DND-41 (cell line): ENCODE results near the gene BICRAL.
A peak's percentile ranks its signal among the peaks of the same experiment; 100 is the strongest.
"Not testable (repeated sequence)": the region's sequence is repeated elsewhere in the genome, so short reads cannot be mapped to it uniquely, and the experiment has no call there.

Source experiments
- ATAC-seq: fragments of 200-7000 bp; cut with Tn5 transposase; 3 replicates; pipeline ENCODE4 v1.9.1; 2021; ENCODE audit warnings: low read depth; ENCODE audit not compliant: insufficient read depth
- DNase-seq: peaks from one replicate; pipeline ENCODE4 v3.0.0-alpha.2; 2020
- H2AFZ ChIP-seq: 2 replicates; pipeline ENCODE4 v1.6.0; 2012; ENCODE audit warnings: low read depth, low read length
- H3K27ac ChIP-seq: 2 replicates; pipeline ENCODE4 v1.5.1; 2012; ENCODE audit warnings: low read length, inconsistent platforms
- H3K27me3 ChIP-seq: fragments of 200-600 bp; sonication (generic); 2 replicates; pipeline ENCODE4 v1.6.0; 2012; ENCODE audit warnings: low read length, mild to moderate bottlenecking, inconsistent platforms; ENCODE audit not compliant: insufficient read depth, poor library complexity
- H3K36me3 ChIP-seq: 2 replicates; pipeline ENCODE4 v1.5.1; 2012; ENCODE audit warnings: low read length, inconsistent platforms; ENCODE audit not compliant: insufficient read depth
- H3K4me1 ChIP-seq: 2 replicates; pipeline ENCODE4 v1.5.1; 2012; ENCODE audit warnings: mild to moderate bottlenecking, low read length; ENCODE audit not compliant: insufficient read depth
- H3K4me2 ChIP-seq: 2 replicates; pipeline ENCODE4 v1.6.0; 2012; ENCODE audit warnings: mild to moderate bottlenecking, moderate library complexity, low read length, inconsistent platforms; ENCODE audit not compliant: insufficient read depth
- H3K4me3 ChIP-seq, 2 experiments: fragments of 200-600 bp in 1 of 2; shearing (Covaris generic) in 1 of 2; 2 replicates each; pipeline ENCODE4 v1.5.1; 2012 to 2016; ENCODE audit warnings: inconsistent platforms in 2 of 2, low read length in 2 of 2, mild to moderate bottlenecking in 2 of 2, low read depth in 1 of 2, moderate library complexity in 1 of 2
- H3K79me2 ChIP-seq: 2 replicates; pipeline ENCODE4 v1.6.0; 2012; ENCODE audit warnings: low read length, inconsistent platforms; ENCODE audit not compliant: insufficient read depth
- H3K9ac ChIP-seq: 2 replicates; pipeline ENCODE4 v1.6.0; 2012; ENCODE audit warnings: low read depth, mild to moderate bottlenecking, inconsistent platforms, low read length, moderate library complexity
- H3K9me3 ChIP-seq: 2 replicates; pipeline ENCODE4 v1.5.1; 2012; ENCODE audit warnings: low read length, moderate library complexity, mild to moderate bottlenecking, inconsistent platforms; ENCODE audit not compliant: insufficient read depth, severe bottlenecking
- H4K20me1 ChIP-seq: 2 replicates; pipeline ENCODE4 v1.6.0; 2012; ENCODE audit warnings: low read length; ENCODE audit not compliant: insufficient read depth
- EZH2 ChIP-seq: IDR thresholded peaks from 3 replicates; pipeline ENCODE4 v1.6.1; 2012; ENCODE audit warnings: borderline replicate concordance, low read depth, mild to moderate bottlenecking, moderate library complexity, low read length, inconsistent platforms; ENCODE audit not compliant: severe bottlenecking
- TF ChIP-seq, protein P1 (sequence below): IDR thresholded peaks from 2 replicates; pipeline ENCODE4 v1.5.1; 2012; ENCODE audit warnings: borderline replicate concordance, low read length, moderate library complexity, mild to moderate bottlenecking; ENCODE audit not compliant: poor library complexity, severe bottlenecking; ENCODE audit errors: extremely low read depth

BICRAL gene

DNA sequence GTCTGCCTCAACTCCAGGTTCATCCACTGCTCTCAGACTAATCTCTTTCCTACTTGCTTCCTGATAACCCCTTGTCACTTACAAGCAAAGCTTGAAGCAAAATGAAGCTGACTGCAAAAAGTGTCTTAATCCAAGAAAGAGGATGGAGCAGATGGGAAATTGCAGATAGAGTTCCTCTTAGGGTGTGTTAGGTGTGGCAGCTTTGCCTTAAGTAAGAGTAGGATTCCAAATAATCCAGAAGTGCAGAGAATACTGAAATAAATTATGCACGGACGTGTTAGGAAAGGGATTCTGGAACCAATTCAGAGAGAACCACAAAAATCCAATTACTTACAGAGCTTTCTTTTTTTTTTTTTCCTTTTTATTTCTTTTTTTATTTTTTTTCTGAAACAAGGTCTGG, 91.5 kb downstream of the BICRAL start:
- Histone ChIP-seq H3K79me2 (no peaks in the 10 kb centered on the region), H3K9ac (no peak overlapping the region), H3K4me2 (no peak overlapping the region), H3K4me3 (no peak overlapping the region), H3K27ac (no peak overlapping the region), H3K9me3 (no peaks in the 10 kb centered on the region), H3K36me3 (0 out of 2 replicates have a peak, but pooled peaks cover 3% of the 10 kb centered on the region), H2AFZ (peak overlapping the region; percentile 31), H3K4me1 (no peaks in the 10 kb centered on the region), H3K27me3 (no peaks in the 10 kb centered on the region), H4K20me1 (no peaks in the 10 kb centered on the region)
- TF ChIP-seq, protein P1, sequence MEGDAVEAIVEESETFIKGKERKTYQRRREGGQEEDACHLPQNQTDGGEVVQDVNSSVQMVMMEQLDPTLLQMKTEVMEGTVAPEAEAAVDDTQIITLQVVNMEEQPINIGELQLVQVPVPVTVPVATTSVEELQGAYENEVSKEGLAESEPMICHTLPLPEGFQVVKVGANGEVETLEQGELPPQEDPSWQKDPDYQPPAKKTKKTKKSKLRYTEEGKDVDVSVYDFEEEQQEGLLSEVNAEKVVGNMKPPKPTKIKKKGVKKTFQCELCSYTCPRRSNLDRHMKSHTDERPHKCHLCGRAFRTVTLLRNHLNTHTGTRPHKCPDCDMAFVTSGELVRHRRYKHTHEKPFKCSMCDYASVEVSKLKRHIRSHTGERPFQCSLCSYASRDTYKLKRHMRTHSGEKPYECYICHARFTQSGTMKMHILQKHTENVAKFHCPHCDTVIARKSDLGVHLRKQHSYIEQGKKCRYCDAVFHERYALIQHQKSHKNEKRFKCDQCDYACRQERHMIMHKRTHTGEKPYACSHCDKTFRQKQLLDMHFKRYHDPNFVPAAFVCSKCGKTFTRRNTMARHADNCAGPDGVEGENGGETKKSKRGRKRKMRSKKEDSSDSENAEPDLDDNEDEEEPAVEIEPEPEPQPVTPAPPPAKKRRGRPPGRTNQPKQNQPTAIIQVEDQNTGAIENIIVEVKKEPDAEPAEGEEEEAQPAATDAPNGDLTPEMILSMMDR: no peak
- no peak for TF ChIP-seq EZH2
- DNase-seq (no peak), ATAC-seq (no peak)

DNA sequence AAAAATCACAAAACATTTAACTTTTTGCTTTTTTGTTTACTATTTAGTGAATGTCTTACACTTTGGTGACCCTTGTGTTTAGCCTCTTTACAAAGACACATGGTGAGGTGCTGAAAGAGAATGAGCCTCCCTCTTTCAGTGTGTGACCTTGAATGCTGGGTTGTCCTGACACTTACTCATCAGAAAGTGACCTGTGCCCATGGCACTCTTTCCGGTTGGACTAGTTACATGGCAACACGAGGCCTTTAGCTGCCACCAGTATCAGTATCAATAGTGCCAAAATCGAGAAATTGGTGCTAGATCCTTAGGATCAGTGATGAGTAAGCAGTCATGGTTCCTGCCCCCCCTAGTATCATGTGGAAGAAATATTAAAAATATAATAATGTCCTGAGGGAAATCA, 95.8 kb downstream of the BICRAL start:
- no peaks in the 10 kb centered on the region for H3K27me3 ChIP-seq
- no peak overlapping the region for H3K9ac ChIP-seq
- H3K27ac ChIP-seq: no peak overlapping the region
- no peak for TF ChIP-seq EZH2
- TF ChIP-seq, protein P1: no peak
- H3K4me2 ChIP-seq: no peak overlapping the region
- ATAC-seq (no peak), DNase-seq (no peak)
- peaks cover 27% of the 10 kb centered on the region for H3K4me1 ChIP-seq
- H3K79me2 ChIP-seq: peaks cover 34% of the 10 kb centered on the region
- H4K20me1 ChIP-seq: peaks cover under 1% of the 10 kb centered on the region; the same call in 1 of the 2 replicates
- H2AFZ ChIP-seq: peak overlapping the region; percentile 61
- no peak overlapping the region for H3K4me3 ChIP-seq
- H3K9me3 ChIP-seq: no peaks in the 10 kb centered on the region
- H3K36me3 ChIP-seq: peaks cover 16% of the 10 kb centered on the region

DNA sequence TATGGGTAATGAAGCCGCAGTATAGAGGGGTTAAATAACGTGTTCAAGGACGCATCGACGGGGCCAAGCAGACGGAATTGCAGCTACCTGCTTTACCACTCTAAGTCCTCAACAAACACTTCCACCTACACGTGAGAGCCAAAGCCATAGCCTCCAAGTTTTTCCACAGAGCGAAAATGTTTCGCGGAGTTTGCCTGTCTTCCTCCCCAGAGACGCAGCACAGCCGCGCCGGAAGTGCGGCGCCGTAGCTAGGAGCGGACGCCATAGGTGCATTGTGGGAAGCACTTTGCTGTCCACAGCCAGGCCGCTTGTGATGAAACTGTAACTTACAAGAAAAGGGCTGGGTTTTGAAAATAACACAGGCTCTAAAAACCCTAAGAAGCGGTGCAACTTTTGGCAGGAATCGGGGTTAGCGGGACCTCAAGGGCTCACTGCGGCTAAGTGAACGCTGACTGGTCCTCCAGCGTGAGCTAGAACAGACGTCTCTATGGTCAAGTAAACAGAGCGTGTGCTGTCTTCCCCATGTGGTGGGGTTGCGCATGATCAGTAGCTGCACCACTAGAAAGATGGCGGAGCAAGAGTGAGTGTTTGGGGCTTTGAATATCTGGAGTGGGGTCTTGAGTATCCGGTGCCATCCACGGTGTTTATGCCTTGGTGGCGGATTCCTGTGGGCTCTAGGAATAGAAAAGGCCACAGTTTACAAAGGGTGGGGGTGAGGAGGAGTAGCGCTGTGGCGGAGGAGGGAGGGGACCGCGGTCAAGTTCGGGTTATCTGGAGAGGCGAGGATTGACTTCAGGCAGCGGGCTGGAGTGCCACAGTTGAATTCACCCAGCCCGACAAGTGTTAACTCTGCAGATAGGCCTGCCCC, 97.8 kb downstream of the BICRAL start, which contains the start of gene RPL7L1:
TSS of gene RPL7L1 (plus strand) at position 245 of the 868 bp plus-strand sequence. CDS start at position 540, 295 bp downstream.
- H3K4me3 ChIP-seq: peak within 1 kb of the TSS; percentile 60 to 72
- ATAC-seq (peak; percentile 93), DNase-seq (peak; percentile 88)
- H2AFZ ChIP-seq: peak within 1 kb of the TSS; percentile 95
- H3K27me3 ChIP-seq: no peaks in the 10 kb centered on the region
- peaks cover 12% of the 10 kb centered on the region; the same call in 1 of the 2 replicates for H4K20me1 ChIP-seq
- no peak for TF ChIP-seq EZH2
- TF ChIP-seq, protein P1: peak; percentile 19
- H3K9me3 ChIP-seq: no peaks in the 10 kb centered on the region
- peaks cover 43% of the 10 kb centered on the region for H3K4me1 ChIP-seq
- peak within 1 kb of the TSS; percentile 78 for H3K9ac ChIP-seq
- peaks cover 35% of the 10 kb centered on the region for H3K36me3 ChIP-seq
- peak within 1 kb of the TSS; percentile 70 for H3K4me2 ChIP-seq
- peaks cover 52% of the 10 kb centered on the region for H3K79me2 ChIP-seq
- peak within 1 kb of the TSS; percentile 93 for H3K27ac ChIP-seq

DNA sequence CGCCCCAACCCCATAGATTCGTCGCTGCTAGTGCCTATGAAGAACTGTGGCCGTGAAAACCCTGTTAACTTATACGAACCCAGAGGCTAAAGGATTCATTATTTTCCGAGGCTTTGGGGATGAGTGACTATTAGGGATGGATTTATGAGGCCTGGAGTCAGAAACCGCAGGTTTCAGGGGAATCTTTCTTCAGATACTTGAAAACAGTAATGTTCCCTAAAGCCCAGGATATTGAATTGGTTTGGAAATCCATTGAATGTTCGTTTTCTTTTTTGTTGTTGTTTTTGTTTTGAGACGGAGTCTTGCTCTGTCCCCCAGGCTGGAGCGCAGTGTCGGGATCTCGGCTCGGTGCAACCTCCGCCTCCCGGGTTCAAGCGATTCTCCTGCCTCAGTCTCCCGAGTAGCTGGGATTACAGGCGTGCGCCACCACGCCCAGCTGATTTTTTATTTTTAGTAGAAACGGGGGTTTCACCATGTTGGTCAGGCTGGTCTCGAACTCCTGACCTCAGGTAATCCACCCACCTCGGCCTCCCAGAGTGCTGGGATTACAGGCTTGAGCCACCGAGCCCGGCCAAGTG, 98.5 kb downstream of the BICRAL start:
- Histone ChIP-seq H3K4me3 (peak overlapping the region; percentile 60 to 72), H2AFZ (peak overlapping the region; percentile 95), H4K20me1 (peaks cover 15% of the 10 kb centered on the region; the same call in 1 of the 2 replicates), H3K79me2 (peaks cover 56% of the 10 kb centered on the region), H3K9ac (peak overlapping the region; percentile 78), H3K36me3 (peaks cover 42% of the 10 kb centered on the region), H3K4me2 (peak overlapping the region; percentile 70), H3K4me1 (peaks cover 48% of the 10 kb centered on the region), H3K27ac (peak overlapping the region; percentile 93)
- H3K9me3 ChIP-seq, DNase-seq, ATAC-seq, H3K27me3 ChIP-seq: not testable (repeated sequence)

DNA sequence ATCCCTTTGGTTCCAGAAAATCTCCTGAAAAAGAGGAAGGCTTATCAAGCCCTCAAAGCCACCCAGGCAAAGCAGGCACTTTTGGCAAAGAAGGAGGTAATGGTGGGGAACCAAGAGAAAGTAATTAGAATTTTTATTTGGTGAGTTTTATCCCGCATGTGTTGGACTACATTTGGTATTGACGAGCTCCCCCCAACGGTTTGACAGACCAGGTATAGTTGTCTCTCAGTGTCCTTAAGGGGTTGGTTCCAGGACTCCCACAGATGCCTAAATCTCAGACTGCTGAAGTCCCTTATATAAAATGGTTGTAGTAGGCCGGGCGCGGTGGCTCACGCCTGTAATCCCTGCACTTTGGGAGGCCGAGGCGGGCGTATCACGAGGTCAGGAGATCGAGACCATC, 99.0 kb downstream of the BICRAL start:
- not testable (repeated sequence) for H3K27me3 ChIP-seq, H2AFZ ChIP-seq, H3K9me3 ChIP-seq, ATAC-seq, DNase-seq
- Histone ChIP-seq H4K20me1 (peaks cover 15% of the 10 kb centered on the region; the same call in 1 of the 2 replicates), H3K4me1 (peaks cover 49% of the 10 kb centered on the region), H3K9ac (peak overlapping the region; percentile 78), H3K4me2 (peak overlapping the region; percentile 70), H3K27ac (peak overlapping the region; percentile 93), H3K79me2 (peaks cover 61% of the 10 kb centered on the region), H3K4me3 (peak overlapping the region; percentile 60 to 72; a peak in 3 of 4 replicates), H3K36me3 (peaks cover 48% of the 10 kb centered on the region)
